T-cell (primary cell): ENCODE results near the gene CENPK. TPM values are rescaled to one million over a fixed set of nuclear protein-coding genes. Genes with fewer than 3 reads are reported as not detected.

Source experiments
- ATAC-seq, 4 experiments: fragments of 200-7000 bp in 3 of 4; fragments of 150-1000 bp in 1 of 4; cut with Tn5 transposase; replicated peaks in 1 of 4; 1 replicate in 3 of 4; 2 replicates in 1 of 4; pipeline ENCODE4 v1.10.0; 2021; ENCODE audit warnings: moderate library complexity in 3 of 4, mild to moderate bottlenecking in 2 of 4, moderate number of reproducible peaks in 1 of 4
- CTCF ChIA-PET, 2 donors: fragments of 300-600 bp; sonication (Branson Sonifier 250); formaldehyde crosslinking; loops; one replicate each; lab custom pipeline; 2022; ENCODE audit warnings: antibody characterized with exemption in 2 of 2; lab: Charles Lee
- POLR2A ChIA-PET, 2 donors: fragments of 300-600 bp; sonication (Branson Sonifier 250); formaldehyde crosslinking; loops; one replicate each; lab custom pipeline; 2022; ENCODE audit warnings: antibody characterized with exemption in 2 of 2; lab: Charles Lee
- DNase-seq, 35 experiments: peaks; one replicate each; pipeline versions ENCODE4 v3.0.0 to v3.0.0-alpha.2; 2013 to 2023
- H3K27ac ChIP-seq: one replicate; pipeline ENCODE4 v1.5.1; 2013; ENCODE audit warnings: low read length
- H3K27me3 ChIP-seq, 2 experiments: replicated peaks in 1 of 2; 1 replicate in 1 of 2; 2 replicates in 1 of 2; pipeline versions ENCODE4 v1.6.1 to v1.7.0; 2013; ENCODE audit warnings: low read length in 1 of 2, mixed read lengths in 1 of 2; ENCODE audit not compliant: control insufficient read depth in 2 of 2, insufficient read depth in 2 of 2; ENCODE audit errors: extremely low read depth in 1 of 2
- H3K36me3 ChIP-seq, 2 donors: 1 replicate in 1 of 2; 2 replicates in 1 of 2; pipeline versions ENCODE4 v1.6.1 to v1.7.0; 2013; ENCODE audit warnings: low read length in 1 of 2; ENCODE audit not compliant: control insufficient read depth in 2 of 2, insufficient read depth in 1 of 2; ENCODE audit errors: extremely low read depth in 1 of 2
- H3K4me1 ChIP-seq, 2 experiments: 1 replicate in 1 of 2; 2 replicates in 1 of 2; pipeline versions ENCODE4 v1.6.1 to v1.7.0; 2013; ENCODE audit warnings: low read length in 2 of 2, mixed read lengths in 1 of 2; ENCODE audit not compliant: insufficient read depth in 2 of 2, control insufficient read depth in 1 of 2; ENCODE audit errors: extremely low read depth in 1 of 2
- H3K4me3 ChIP-seq, 2 donors: 1 replicate in 1 of 2; 2 replicates in 1 of 2; pipeline versions ENCODE4 v1.5.1 to v1.7.0; 2013; ENCODE audit warnings: mild to moderate bottlenecking in 2 of 2, low read length in 1 of 2, moderate library complexity in 1 of 2; ENCODE audit not compliant: control insufficient read depth in 1 of 2; ENCODE audit errors: extremely low read depth in 1 of 2
- H3K9me3 ChIP-seq: 2 replicates; pipeline ENCODE4 v1.7.0; 2013
- H3K27ac Mint-ChIP-seq, 2 donors: one replicate each; pipeline ENCODE4 v1.8.0; 2020 to 2021; ENCODE audit warnings: mild to moderate bottlenecking in 2 of 2, mixed read lengths in 2 of 2
- H3K27me3 Mint-ChIP-seq, 2 donors: one replicate each; pipeline ENCODE4 v1.8.0; 2021 to 2022; ENCODE audit warnings: mixed read lengths in 2 of 2
- H3K36me3 Mint-ChIP-seq: one replicate; pipeline ENCODE4 v1.8.0; 2021; ENCODE audit warnings: mixed read lengths
- H3K4me1 Mint-ChIP-seq, 3 donors: one replicate each; pipeline ENCODE4 v1.8.0; 2020 to 2022; ENCODE audit warnings: mixed read lengths in 3 of 3, mild to moderate bottlenecking in 1 of 3
- H3K4me3 Mint-ChIP-seq, 3 donors: one replicate each; pipeline ENCODE4 v1.8.0; 2020 to 2022; ENCODE audit warnings: mild to moderate bottlenecking in 3 of 3, mixed read lengths in 3 of 3, moderate library complexity in 3 of 3
- H3K9me3 Mint-ChIP-seq, 3 donors: one replicate each; pipeline ENCODE4 v1.8.0; 2020 to 2022; ENCODE audit warnings: mixed read lengths in 3 of 3
- WGBS: methylation state at CpG from one replicate; pipeline ENCODE4 v1.1.5; 2013; ENCODE audit warnings: missing lambda C conversion rate; ENCODE audit not compliant: insufficient coverage; 5-methylcytosine and 5-hydroxymethylcytosine counted together
- total RNA-seq, 35 experiments: library from RNA in 6 of 35; stranded (reverse) in 6 of 35; fragments of 120-200 nt in 1 of 35; gene quantifications; one replicate each; pipeline versions ENCODE4 v1.2.1 to v1.2.4 and lab custom pipeline; 2013 to 2026

Gene CENPK
- total RNA-seq, 5 donors from 2014 or later (not counting 1 experiment from before 2014, with no cell fraction given): 12.4 to 85.4 (median 50.5) TPM

- peaks cover 14 to 16% of the 10 kb centered on the region in 2 experiments for H3K4me1 ChIP-seq
- POLR2A ChIA-PET: no interaction called here
- ATAC-seq (no peak), DNase-seq (no peak)
- H3K36me3 ChIP-seq: no peaks in the 10 kb centered on the region
- no peak overlapping the region for H3K27ac Mint-ChIP-seq
- no peak overlapping the region for H3K27ac ChIP-seq
- H3K27me3 Mint-ChIP-seq: no peaks in the 10 kb centered on the region
- H3K4me3 ChIP-seq: no peak overlapping the region
- no peaks in the 10 kb centered on the region for H3K36me3 Mint-ChIP-seq
- CTCF ChIA-PET: no interaction called here
- H3K9me3 Mint-ChIP-seq: no peaks in the 10 kb centered on the region
- no peak overlapping the region for H3K4me3 Mint-ChIP-seq
- H3K9me3 ChIP-seq: no peaks in the 10 kb centered on the region
- WGBS: no CpG with 5 or more reads among the region's 1 CpG
- peaks cover 10 to 18% (median 14%) of the 10 kb centered on the region in 3 donors for H3K4me1 Mint-ChIP-seq
- peaks cover 0 to 3% of the 10 kb centered on the region in 2 experiments for H3K27me3 ChIP-seq
Measured at GRCh38 chr5:65479527-65479926, 83.4 kb downstream of the CENPK start.

GRCh38 chr5:65478336-65478735 lies 84.6 kb downstream of the CENPK start:
- ChIA-PET POLR2A (no interaction called here), CTCF (no interaction called here)
- H3K27ac Mint-ChIP-seq: no peak overlapping the region
- no peaks in the 10 kb centered on the region for H3K9me3 ChIP-seq
- peaks cover 8 to 14% (median 11%) of the 10 kb centered on the region in 3 donors for H3K4me1 Mint-ChIP-seq
- H3K27me3 Mint-ChIP-seq: no peaks in the 10 kb centered on the region
- peaks cover 0 to 3% of the 10 kb centered on the region in 2 experiments for H3K27me3 ChIP-seq
- DNase-seq (no peak), ATAC-seq (no peak)
- no peak overlapping the region for H3K27ac ChIP-seq
- H3K36me3 Mint-ChIP-seq: no peaks in the 10 kb centered on the region
- no peaks in the 10 kb centered on the region for H3K9me3 Mint-ChIP-seq
- H3K4me3 Mint-ChIP-seq: no peak overlapping the region
- no peak overlapping the region for H3K4me3 ChIP-seq
- H3K4me1 ChIP-seq: peaks cover 14% of the 10 kb centered on the region in 2 experiments
- WGBS: no CpG with 5 or more reads among the region's 1 CpG
- no peaks in the 10 kb centered on the region for H3K36me3 ChIP-seq

GRCh38 chr5:65475895-65476294 lies 87.1 kb downstream of the CENPK start:
- Mint-ChIP-seq H3K9me3 (no peaks in the 10 kb centered on the region), H3K36me3 (no peaks in the 10 kb centered on the region), H3K4me1 (no peaks in the 10 kb centered on the region), H3K4me3 (no peak overlapping the region), H3K27ac (no peak overlapping the region), H3K27me3 (no peaks in the 10 kb centered on the region)
- no peak overlapping the region for H3K27ac ChIP-seq
- DNase-seq (no peak), ATAC-seq (no peak)
- no peaks in the 10 kb centered on the region for H3K36me3 ChIP-seq
- POLR2A ChIA-PET: no interaction called here
- H3K4me1 ChIP-seq: peaks cover 7 to 10% of the 10 kb centered on the region in 2 experiments
- CTCF ChIA-PET: interaction anchor here (0.7 to 1.7 kb wide), 4 partner anchors 7 to 749 kb away, joined by 3 to 12 read pairs (median 4); no protein-coding TSS in a partner anchor
- H3K9me3 ChIP-seq: no peaks in the 10 kb centered on the region
- no CpG with 5 or more reads among the region's 1 CpG for WGBS
- peaks cover 0 to 3% of the 10 kb centered on the region in 2 experiments for H3K27me3 ChIP-seq
- no peak overlapping the region for H3K4me3 ChIP-seq

DNA sequence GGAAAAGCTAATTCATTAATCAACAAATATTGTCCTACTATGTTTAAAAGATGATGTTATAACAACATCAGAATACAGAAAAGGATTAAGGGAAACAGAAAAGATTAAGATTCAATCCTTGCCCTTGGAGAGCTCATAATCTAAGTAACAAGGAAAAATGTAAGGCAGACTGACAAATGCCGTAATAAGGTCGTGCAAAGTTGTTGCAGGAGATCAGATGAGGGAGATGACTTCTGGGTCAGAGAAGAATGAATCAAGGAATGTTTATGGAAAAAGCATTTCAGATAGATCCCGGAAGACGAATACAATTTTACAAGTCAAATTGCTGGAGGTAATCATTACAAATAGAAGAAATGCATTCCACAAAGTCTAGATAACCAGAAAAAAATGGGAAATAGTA lies 87.6 kb downstream of the CENPK start:
- H3K27me3 Mint-ChIP-seq: no peaks in the 10 kb centered on the region
- H3K4me3 ChIP-seq: no peak overlapping the region
- no peak overlapping the region for H3K4me3 Mint-ChIP-seq
- POLR2A ChIA-PET: no interaction called here
- CTCF ChIA-PET: interaction anchor here (0.7 to 1.7 kb wide), 4 partner anchors 8 to 749 kb away, joined by 3 to 12 read pairs (median 4); no protein-coding TSS in a partner anchor
- H3K27ac ChIP-seq: no peak overlapping the region
- 100% methylated on average over 1 of the region's 4 CpGs for WGBS
- H3K27ac Mint-ChIP-seq: no peak overlapping the region
- H3K4me1 ChIP-seq: peaks cover 3 to 6% of the 10 kb centered on the region in 2 experiments
- ATAC-seq (no peak), DNase-seq (no peak)
- H3K36me3 ChIP-seq: no peaks in the 10 kb centered on the region
- no peaks in the 10 kb centered on the region for H3K36me3 Mint-ChIP-seq
- H3K9me3 Mint-ChIP-seq: no peaks in the 10 kb centered on the region
- no peaks in the 10 kb centered on the region for H3K9me3 ChIP-seq
- H3K4me1 Mint-ChIP-seq: no peaks in the 10 kb centered on the region
- peaks cover 0 to 3% of the 10 kb centered on the region in 2 experiments for H3K27me3 ChIP-seq

DNA sequence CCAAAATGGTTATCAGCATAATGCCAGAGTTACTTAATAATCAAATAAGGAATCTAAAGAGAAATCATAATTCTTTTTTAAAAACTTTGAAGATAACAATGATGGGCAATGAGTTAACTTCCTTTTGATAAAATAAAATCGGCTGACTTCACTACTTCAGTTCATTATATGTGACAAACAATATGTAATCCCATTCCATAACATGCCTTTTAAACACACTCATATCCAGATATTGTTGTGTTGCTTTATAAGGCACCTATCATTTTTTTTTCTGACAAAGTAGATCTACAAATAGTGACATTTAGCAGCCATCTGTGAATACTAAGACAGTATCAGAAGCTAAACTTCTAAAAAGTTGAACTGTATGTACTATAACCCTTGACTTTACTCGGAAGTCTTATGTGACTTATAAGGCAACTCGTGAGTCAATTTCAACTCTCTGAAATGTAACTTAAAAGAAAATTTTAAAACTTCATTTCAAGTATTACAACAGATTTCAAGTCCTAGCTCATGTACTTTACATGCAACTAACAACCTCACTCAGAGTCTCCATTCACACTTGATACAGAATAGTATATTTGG lies 88.7 kb downstream of the CENPK start:
- H3K36me3 ChIP-seq: no peaks in the 10 kb centered on the region
- ATAC-seq (no peak), DNase-seq (no peak)
- no peak overlapping the region for H3K27ac Mint-ChIP-seq
- no peaks in the 10 kb centered on the region for H3K27me3 Mint-ChIP-seq
- H3K4me3 Mint-ChIP-seq: no peak overlapping the region
- H3K4me3 ChIP-seq: no peak overlapping the region
- CTCF ChIA-PET: interaction anchor here (0.6 to 1.7 kb wide), 6 partner anchors 9 to 832 kb away, joined by 4 to 12 read pairs (median 6); no protein-coding TSS in a partner anchor
- no peaks in the 10 kb centered on the region for H3K4me1 Mint-ChIP-seq
- H3K9me3 Mint-ChIP-seq: no peaks in the 10 kb centered on the region
- H3K27ac ChIP-seq: no peak overlapping the region
- H3K4me1 ChIP-seq: no peaks in the 10 kb centered on the region
- H3K9me3 ChIP-seq: no peaks in the 10 kb centered on the region
- WGBS: no CpG with 5 or more reads among the region's 3 CpGs
- no peaks in the 10 kb centered on the region for H3K36me3 Mint-ChIP-seq
- no peaks in the 10 kb centered on the region for H3K27me3 ChIP-seq
- POLR2A ChIA-PET: interaction anchor here in 1 of 2 donors (0.6 kb wide), 1 partner anchor 18 kb away, joined by 7 read pairs; no protein-coding TSS in a partner anchor

DNA sequence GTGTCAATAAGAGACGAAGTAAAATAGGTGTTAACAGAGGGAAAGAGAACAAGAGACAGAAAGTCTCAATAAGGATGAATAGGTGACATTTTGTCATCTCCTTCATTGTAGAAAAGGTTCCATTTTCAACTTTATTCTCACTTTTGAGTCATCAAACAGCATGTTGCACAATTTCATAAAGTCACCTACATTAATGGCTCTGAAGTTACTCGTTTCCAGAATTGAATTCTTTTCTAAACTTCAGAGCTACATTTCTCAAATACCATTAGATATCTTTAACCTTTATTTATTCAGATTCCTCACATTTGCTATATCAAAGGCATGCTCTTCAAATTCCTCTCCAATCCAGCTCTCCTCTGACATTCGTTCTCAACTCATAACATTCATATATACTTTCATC lies 94.3 kb downstream of the CENPK start:
- H3K27me3 ChIP-seq: no peaks in the 10 kb centered on the region
- H3K9me3 ChIP-seq: no peaks in the 10 kb centered on the region
- no peak overlapping the region for H3K27ac ChIP-seq
- H3K36me3 ChIP-seq: no peaks in the 10 kb centered on the region
- Mint-ChIP-seq H3K36me3 (no peaks in the 10 kb centered on the region), H3K4me1 (no peaks in the 10 kb centered on the region), H3K27ac (no peak overlapping the region), H3K27me3 (no peaks in the 10 kb centered on the region), H3K4me3 (no peak overlapping the region), H3K9me3 (no peaks in the 10 kb centered on the region)
- H3K4me3 ChIP-seq: no peak overlapping the region
- no peaks in the 10 kb centered on the region for H3K4me1 ChIP-seq
- no peak for DNase-seq
- WGBS: 64% methylated on average over 2 of the region's 3 CpGs
- ChIA-PET CTCF (no interaction called here), POLR2A (no interaction called here)
- ATAC-seq: no peak
